DMS79 treated with DMSO at 0.1 percent for 48 hours (cell line): ENCODE data around the gene SLC6A9.

Experiments used
- DNase-seq: peaks from one replicate; lab custom pipeline; 2025; lab: John Stamatoyannopoulos, UW

SLC6A9 gene

DNA sequence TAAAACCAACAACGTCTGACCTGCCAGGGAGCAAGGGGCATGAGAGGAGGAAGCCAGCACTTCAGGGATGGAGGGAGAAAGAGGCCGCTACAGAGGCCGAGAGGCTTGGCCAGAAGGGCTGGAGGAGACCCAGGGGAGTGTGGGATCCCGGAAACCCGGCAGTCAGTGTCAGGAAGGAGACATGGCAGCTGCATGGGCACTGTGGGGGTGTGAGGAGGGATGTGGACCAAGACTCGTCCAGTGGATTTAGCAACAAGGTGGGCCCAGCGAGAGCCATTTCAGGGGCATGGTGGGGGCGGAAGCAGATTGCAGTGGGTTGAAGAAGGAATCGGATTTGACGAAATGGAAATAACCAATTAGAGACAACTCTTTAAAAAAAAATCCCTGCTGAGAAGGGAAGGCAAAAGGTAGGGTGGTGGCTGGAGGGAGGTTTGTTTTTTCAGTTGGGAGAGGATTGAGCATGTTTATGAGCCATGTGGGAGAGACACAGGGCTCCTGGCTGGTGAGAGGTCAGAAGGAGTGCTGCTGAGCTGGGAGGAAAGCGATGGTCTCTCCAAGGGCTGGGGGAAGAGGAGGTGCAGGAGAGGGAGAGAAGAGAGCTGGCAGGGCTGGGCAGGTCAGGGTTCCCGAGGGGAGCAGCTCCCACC, 47.9 kb downstream of the SLC6A9 start:
- DNase-seq: no peak

DNA sequence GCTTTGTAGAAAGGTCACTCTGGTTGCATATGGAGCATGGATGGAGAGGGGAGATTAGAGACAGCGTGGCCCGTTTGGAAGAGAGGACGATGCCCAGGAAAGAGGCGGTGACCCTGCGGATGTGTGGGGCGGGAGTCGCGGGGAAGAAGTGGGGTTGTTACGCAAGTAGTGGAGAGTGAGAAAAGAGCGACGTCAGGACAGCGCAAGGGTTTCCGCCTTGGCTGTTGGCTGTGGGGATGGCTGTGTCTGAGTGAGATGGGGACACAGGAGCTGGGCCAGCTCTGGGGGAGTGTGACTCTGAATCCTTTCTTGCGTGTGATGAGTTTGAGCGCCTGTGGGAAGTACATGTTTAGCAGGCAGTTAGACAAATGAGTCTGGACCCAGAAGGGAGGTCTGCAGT, 48.5 kb downstream of the SLC6A9 start:
- no peak for DNase-seq

DNA sequence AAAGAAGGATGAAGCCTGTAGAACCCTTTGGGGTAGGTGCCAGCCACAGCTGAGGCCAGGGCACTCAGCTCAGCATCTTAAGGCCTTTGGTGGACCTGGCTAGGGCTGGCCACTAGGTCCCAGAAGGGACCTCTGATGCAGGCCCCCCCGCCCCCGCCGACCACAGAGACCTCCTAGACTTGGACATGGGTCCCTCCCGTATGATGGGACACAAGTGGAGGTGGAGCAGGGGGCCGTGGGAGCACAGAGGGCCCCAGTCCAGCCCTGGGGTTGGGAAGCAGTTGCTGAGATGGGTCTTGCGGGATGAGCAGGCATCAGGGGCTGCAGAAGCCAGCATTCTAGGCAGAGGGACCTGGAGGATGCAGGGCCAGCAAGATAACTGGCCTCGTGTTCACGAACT, 49.0 kb downstream of the SLC6A9 start:
- no peak for DNase-seq

DNA sequence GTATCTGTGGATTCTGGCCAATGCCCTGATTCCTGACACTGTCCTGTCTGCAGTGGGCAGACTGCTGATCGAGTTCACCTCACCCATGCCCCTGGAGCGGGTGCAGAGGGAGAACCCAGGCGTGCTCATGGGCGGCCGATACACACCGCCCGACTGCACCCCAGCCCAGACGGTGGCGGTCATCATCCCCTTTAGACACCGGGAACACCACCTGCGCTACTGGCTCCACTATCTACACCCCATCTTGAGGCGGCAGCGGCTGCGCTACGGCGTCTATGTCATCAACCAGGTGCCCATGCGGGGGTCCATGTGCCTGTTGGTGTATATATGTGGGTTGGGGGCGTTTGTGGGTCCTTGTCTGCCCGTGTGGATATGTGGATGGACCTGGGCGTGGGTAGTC, 49.6 kb downstream of the SLC6A9 start:
- DNase-seq: no peak

DNA sequence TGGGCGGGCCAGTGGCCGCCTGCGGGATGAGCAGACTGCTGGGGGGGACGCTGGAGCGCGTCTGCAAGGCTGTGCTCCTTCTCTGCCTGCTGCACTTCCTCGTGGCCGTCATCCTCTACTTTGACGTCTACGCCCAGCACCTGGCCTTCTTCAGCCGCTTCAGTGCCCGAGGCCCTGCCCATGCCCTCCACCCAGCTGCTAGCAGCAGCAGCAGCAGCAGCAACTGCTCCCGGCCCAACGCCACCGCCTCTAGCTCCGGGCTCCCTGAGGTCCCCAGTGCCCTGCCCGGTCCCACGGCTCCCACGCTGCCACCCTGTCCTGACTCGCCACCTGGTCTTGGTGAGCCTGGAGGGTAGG, 50.1 kb downstream of the SLC6A9 start:
- no peak for DNase-seq

DNA sequence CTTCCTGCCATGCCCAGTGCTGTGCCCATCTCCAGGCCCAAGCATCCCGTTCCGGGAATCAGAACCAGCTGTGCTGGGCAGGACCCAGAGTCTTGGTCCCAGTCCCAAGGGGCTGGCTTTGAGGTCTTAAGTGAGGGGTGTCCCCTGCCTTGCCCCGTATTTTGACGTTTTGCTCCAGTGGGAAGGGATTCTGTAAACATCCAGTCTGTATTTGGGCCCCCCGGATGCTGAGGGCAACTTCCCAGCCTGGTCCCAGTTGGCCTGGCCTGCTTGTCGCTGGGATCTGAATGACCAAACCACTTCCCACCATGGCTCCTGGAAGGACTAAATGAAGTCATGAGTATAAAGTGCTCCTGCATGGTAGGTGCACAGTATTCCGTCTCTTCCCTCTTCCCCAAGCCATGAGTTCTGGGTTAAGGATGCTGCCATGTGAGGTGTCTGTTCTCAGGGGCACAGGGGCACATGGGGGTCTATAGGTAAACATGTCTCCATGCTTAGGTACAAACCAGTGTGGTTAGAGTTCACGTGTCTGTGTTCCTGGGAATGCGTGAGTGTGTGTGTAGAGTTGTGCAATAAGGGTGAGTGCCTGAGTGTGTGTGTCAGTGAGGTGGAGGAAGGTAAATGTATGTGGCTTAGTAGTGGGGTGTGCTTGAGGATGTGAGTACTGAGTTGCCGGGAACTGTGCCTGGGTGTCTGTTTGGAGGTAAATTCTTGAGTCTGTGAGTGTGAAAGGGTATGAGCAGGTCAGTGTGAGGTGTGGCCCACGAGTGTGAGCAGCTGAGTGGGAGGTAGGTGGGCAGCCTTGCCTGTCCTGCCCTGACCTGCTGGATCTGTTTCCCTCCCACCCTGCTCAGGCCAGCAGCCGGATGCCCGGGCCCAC, 50.8 kb downstream of the SLC6A9 start:
- DNase-seq: no peak

DNA sequence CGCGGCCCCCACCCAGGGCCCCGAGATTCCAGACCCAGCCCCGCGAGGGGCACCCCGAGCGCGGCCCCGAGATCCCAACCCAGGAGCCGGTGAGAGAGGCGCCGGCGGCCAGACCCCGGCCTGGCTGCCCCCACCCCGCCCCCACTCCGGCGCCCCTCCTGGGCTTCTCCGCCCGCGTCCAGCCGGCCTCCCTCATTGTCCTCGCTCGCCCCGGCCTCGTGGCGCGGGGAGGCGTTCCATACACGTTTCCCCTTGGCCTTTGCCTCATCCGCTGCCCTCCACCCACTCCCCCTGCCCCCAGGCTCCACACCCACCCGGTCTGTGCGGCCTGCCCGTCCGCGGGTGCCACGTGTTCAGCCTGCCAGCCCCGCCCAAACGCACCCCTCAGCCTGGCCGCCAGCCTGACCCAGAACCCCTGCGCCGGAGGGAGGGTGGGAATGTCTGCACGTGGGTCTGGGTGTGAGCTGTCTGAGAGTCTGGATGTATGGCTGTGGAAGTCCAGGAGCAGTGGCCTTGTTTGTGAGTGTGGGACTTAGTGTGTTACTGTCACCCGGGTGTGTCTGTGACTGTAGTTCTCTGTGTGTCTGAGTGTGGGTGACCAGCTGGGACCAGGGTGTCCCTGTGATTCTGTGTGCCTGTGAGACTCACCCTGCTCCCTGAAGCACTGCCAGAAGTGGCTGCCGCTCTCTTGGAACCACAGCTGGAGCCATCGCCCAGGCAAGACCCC, 51.6 kb downstream of the SLC6A9 start:
- peak; percentile 18 for DNase-seq

DNA sequence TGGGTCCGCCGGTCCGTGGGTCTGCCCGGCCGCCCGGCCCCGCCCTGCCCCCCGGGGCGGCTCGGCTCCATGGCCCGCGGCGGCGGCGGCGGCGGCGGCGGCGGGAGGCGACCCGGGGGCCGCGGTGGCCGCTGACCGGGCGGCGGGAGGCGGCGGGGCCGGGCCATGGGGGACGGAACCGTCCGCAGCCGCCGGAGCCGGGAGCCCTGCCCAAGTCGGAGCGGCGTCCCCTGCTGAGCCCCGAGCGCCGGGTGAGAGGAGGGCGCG, 52.1 kb downstream of the SLC6A9 start:
- no peak for DNase-seq

DNA sequence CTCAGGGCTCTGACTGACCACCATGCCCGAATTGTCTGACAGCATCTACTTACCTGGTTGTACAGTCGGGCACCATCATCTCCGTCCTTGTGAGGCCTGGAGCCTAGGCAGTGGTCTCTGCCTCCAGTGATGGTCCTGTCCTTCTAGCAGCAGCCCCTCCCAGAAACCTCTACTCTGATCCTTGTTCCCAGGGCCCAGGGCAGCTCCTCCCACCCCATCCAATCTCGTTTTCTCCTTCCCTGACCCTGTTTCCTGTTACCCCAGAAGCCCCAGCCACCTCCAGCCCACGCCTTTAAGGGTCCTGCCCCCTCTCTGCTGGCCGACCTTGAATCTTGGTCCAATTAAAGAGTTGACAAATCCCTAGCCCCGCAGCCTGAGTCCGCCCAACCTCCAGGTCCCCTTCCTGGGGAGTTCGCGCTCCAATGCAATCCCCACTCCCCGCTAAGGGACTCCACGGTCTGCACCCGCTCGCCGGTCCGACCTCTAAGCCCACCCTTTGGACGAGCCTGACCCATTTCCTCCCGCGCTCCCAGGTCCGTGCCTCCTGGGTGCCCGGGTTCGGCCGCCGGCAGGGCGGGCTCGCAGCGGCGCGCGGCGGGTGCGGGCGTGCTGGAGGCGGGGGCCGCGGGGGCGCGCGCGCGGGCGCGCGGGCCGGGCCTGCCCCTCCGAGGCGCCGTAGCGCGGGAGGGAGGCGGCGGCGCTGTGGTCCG, 52.6 kb downstream of the SLC6A9 start, which contains the start of gene B4GALT2:
TSS of gene B4GALT2 (plus strand) at position 660 of the 710 bp plus-strand sequence. CDS start 1,951 bp downstream, outside the sequence.
- DNase-seq: peak; percentile 24

DNA sequence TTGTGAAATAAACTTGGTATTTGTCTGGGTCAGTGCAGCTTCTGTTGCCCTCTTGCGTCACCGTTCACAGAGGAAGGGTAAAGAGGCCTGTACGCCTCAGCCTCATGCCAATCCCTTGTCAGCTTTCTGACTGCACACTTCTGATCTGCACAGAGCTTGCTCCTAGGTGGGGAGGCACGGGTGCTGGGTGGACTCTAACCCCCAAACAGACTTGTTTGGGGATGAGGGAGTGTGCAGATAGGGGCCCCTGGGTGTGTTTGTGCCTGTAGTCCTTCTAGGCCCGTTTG, 53.1 kb downstream of the SLC6A9 start:
- no peak for DNase-seq

DNA sequence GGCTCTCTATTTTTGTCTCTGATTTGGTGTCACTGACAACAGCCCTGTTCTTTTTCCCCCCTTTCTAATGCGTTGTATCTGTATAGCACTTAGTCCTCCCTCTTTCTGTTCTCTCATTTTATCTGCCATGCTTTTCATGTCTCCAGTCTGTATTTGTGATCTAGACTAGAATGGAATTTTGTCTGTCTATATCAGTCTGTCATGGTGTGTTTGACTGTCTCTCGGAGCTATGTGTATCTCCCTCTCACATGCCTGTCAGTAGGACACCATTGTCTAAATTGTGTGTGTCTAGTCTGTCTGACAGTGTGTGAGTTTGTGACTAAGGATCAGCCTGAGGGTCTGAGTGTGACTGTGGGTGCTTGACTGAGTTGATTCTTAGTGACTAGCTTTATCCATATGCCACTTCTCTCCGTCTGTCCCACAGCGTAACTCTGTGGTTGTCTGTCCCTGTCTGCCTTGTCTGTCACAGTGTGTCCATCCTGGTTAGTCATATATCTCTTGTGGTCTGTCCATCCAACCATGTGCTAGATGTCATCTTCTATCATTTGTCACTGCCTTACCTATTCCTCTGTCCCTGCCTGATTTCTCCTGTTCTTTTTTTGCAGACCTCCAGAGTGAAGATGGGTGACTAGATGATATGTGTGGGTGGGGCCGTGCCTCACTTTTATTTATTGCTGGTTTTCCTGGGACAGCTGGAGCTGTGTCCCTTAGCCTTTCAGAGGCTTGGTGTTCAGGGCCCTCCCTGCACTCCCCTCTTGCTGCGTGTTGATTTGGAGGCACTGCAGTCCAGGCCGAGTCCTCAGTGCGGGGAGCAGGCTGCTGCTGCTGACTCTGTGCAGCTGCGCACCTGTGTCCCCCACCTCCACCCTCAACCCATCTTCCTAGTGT, 53.6 kb downstream of the SLC6A9 start:
- no peak for DNase-seq

DNA sequence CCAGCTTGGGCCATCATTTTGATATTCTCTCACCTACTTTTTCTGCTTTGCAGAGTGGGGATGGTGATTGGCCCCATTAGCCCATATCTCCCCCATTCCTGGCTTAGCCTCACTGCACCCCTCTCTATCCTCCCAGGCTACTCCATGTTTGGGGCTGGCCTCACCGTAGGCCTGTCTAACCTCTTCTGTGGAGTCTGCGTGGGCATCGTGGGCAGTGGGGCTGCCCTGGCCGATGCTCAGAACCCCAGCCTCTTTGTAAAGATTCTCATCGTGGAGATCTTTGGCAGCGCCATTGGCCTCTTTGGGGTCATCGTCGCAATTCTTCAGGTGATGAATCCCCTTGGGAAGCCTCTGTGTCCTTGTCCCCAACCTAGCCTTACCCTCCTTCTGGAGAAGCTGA, 54.4 kb downstream of the SLC6A9 start:
- no peak for DNase-seq

DNA sequence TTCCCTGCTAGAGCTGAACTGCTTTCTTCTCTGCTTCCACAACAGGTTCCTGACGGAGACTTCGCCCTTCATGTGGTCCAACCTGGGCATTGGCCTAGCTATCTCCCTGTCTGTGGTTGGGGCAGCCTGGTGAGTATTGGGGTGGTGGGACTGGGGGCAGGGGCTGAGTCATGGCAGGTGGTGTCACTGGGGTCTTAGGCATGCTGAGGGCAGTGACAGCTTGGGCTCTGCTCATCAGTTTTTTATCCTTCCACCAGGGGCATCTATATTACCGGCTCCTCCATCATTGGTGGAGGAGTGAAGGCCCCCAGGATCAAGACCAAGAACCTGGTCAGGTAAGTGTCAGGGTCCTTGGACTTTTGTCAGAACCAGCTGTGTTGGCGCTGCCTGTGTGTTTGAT, 55.2 kb downstream of the SLC6A9 start:
- no peak for DNase-seq

DNA sequence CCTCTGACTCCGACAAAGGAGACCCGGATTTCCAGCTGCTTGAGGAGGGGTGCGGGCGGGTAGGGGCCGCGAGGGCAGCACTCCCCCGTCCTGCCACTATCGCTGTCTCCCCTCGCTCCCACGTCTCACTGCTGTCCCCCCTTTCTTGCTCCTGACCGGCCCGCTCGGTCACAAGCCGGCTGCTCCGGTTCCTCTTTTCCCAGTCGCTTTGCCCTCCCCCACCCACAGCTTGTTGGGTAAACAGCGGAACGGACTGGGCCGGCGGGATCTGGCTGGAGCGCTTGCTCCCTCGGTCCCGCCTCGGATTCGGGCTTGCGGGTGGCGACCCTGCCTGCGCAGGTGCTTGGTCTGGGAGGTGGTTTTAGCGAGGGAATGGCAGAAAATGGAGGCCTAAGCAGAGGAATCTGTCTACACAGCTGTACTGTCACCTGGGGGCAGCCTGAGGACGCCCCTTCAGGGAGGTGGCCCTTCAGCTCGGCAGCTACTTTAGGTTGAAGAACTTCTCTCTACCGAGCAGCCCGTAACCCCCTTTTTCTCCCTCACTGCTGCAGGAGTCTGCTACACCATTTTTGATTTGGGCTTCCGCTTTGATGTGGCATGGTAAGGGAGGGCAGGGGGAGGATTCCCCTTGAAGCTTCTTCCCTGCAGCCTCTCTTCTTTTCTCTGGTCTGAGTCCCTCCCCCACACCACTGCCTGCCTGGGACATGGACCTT, 55.9 kb downstream of the SLC6A9 start:
- no peak for DNase-seq

DNA sequence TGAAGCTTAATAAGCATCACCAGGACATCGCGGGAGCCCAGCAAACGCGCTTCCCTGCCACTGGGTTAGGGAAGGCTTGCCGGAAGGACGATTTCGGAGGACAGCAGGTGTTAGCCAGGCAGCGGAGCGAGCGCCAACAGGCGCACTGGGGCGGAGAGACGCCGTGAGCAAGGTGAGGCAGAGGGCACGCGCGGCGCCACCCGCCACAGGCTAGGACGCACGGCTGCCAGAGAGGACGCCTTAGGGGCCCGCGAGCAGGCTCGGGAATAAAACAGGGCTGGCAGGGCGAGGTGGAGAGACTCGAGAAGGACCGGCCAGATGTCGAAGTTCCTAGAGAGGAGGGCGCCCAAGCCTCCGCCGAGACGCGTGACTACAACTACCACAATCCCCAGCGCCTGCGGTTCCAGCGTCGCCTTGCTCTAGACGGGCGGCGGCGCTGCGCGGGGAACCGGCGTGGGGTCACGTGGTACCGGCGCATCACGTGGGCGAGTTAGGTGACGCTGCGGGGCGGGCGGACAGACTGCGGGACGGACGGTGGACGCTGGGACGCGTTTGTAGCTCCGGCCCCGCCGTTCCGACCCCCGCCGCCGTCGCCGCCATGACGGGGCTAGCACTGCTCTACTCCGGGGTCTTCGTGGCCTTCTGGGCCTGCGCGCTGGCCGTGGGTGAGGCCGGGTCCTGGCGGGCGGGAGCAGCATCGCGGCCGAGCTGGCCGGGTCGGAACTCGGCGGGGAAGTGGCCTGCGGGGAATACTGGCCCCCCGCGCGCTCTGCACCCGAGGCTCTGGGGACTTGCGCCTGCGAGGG, 56.6 kb downstream of the SLC6A9 start, which contains the start of gene ATP6V0B:
TSS of gene ATP6V0B (plus strand) at position 518 of the 806 bp plus-strand sequence. CDS start at position 599, 81 bp downstream.
- peak; percentile 92 for DNase-seq

DNA sequence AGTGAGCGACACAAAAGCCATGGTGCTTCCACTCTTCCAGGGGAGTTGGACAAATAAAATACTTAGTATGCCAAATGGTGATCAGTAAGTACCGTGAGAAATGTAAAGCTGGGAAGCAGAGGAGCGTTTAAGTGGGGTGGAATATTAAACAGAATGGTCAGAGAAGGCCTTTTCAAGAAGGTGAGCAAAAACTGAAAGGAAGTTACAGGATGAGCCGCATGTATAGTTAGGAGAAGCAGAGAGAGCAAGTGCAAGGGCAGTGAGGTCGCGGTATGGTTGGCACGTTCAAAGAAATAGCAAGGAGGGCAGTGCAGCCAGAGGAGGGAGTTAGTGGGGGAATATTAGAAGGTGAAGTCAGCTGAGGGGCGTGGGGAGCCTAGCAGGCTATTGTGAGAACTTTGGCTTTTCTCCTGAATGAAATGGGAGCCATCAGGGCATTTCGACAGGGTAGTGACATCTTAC, 57.2 kb downstream of the SLC6A9 start:
- DNase-seq: peak; percentile 76

DNA sequence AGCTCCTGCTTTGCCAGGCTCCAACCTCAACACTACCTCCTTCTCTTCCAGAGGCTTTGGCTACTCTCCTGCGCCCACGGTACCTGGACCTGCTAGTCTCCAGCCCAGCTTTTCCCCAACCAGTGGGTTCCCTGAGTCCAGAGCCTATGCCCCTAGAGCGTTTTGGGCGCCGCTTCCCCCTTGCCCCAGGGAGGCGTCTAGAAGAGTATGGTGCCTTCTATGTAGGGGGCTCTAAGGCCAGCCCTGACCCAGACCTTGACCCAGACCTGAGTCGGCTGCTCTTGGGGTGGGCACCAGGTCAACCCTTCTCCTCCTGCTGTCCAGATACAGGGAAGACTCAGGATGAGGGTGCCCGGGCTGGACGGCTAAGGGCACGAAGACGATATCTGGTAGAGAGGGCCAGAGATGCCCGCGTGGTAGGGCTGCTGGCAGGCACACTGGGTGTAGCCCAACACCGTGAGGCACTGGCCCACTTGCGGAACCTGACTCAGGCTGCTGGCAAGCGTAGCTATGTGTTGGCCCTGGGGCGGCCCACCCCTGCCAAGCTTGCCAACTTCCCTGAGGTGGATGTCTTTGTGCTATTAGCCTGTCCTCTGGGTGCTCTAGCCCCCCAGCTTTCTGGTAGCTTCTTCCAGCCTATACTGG, 59.8 kb downstream of the SLC6A9 start:
- DNase-seq: no peak

DNA sequence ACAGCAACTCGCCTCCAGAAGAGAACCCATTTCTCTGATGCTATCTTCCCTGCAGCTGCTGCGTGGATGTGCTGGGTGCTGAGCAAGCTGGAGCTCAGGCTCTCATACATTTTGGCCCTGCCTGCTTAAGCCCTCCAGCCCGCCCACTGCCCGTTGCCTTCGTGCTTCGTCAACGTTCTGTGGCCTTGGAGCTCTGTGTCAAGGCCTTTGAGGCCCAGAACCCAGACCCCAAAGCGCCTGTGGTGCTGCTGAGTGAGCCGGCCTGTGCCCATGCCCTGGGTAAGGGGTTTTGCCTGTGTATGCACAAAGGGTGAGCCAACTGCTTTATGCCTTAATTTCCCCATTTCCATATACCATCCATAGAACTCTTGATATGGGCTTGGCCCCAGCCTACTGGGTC, 60.4 kb downstream of the SLC6A9 start:
- no peak for DNase-seq

DNA sequence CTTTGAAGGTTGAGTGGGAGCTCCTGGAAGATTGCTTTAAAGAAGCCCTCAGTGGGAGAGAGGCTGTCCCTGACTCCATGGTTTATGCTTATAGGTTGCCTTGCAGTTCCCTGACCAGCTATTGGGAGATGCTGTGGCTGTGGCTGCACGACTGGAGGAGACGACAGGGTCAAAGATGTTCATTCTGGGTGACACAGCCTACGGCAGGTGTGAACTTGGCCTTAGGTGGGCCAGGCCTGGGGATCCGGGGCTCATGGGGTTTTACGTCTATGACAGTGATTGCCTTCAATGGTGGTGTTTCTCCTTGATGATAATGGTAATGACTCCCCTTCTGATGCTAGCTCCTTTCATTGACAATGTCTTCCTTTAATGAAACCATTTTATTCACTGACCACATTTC, 60.8 kb downstream of the SLC6A9 start:
- no peak for DNase-seq
